Measurements from ENCODE around the gene DNMT3A. TPM values are rescaled to one million over a fixed set of nuclear protein-coding genes. Genes with fewer than 3 reads are reported as not detected.

DNMT3A gene
- total RNA-seq, 4 donors from 2014 or later, result 14.7 to 40.2 (median 18.3) TPM

GRCh38 chr2:25315316-25315680 lies 26.4 kb downstream of the DNMT3A start:
- H3K27me3 ChIP-seq, result no peaks in the 10 kb centered on the region
- peaks cover 0 to 67% (median 46%) of the 10 kb centered on the region in 3 donors for H3K4me1 ChIP-seq
- no peaks in the 10 kb centered on the region for H3K9me3 ChIP-seq
- no peak overlapping the region for H3K4me3 ChIP-seq
- ATAC-seq, result peak; percentile 10
- H3K36me3 ChIP-seq, result peaks cover 0 to 13% of the 10 kb centered on the region in 2 donors
- 40% methylated on average over 2 to 6 of the region's 11 CpGs for WGBS, 2 donors (ENCODE audit: low coverage in 1 of 2)
- TF ChIP-seq EP300 (IDR thresholded peaks at IDR 0.05) (no peak), CTCF (IDR thresholded peaks at IDR 0.05) (no peak), POLR2AphosphoS5 (IDR thresholded peaks at IDR 0.05) (no peak), POLR2A (IDR thresholded peaks at IDR 0.05) (no peak)
- H3K27ac ChIP-seq, result peak overlapping the region in 3 of 4 donors; percentile 76 to 83 (median 79)

GRCh38 chr2:25314514-25315315 lies 27.0 kb downstream of the DNMT3A start:
- Histone ChIP-seq H3K27me3 (no peaks in the 10 kb centered on the region), H3K36me3 (peaks cover 0 to 13% of the 10 kb centered on the region in 2 donors), H3K27ac (peak overlapping the region; percentile 1 to 83 (median 78)), H3K4me3 (no peak overlapping the region), H3K4me1 (peaks cover 0 to 73% (median 48%) of the 10 kb centered on the region in 3 donors), H3K9me3 (no peaks in the 10 kb centered on the region)
- no CpG with 5 or more reads among the region's 13 CpGs for WGBS, 2 donors (ENCODE audit: low coverage in 1 of 2)
- peak; percentile 66 for ATAC-seq
- TF ChIP-seq POLR2AphosphoS5 (IDR thresholded peaks at IDR 0.05) (peak; percentile 37), EP300 (IDR thresholded peaks at IDR 0.05) (no peak)

- Histone ChIP-seq H3K36me3 (peaks cover 0 to 14% of the 10 kb centered on the region in 2 donors), H3K27ac (peak overlapping the region; percentile 1 to 83 (median 78)), H3K4me3 (no peak overlapping the region), H3K27me3 (no peaks in the 10 kb centered on the region), H3K4me1 (peaks cover 0 to 81% (median 48%) of the 10 kb centered on the region in 3 donors), H3K9me3 (no peaks in the 10 kb centered on the region)
- TF ChIP-seq EP300 (IDR thresholded peaks at IDR 0.05), result no peak
- TF ChIP-seq POLR2A (IDR thresholded peaks at IDR 0.05), result no peak
- TF ChIP-seq CTCF (IDR thresholded peaks at IDR 0.05), result no peak
- no peak for TF ChIP-seq POLR2AphosphoS5 (IDR thresholded peaks at IDR 0.05)
- ATAC-seq, result no peak
- WGBS, 2 donors (ENCODE audit: low coverage in 1 of 2), result 35% methylated on average over 4 of the region's 27 CpGs
These were observed 27.8 kb downstream of the DNMT3A start for GRCh38 chr2:25313711-25314513.

DNA sequence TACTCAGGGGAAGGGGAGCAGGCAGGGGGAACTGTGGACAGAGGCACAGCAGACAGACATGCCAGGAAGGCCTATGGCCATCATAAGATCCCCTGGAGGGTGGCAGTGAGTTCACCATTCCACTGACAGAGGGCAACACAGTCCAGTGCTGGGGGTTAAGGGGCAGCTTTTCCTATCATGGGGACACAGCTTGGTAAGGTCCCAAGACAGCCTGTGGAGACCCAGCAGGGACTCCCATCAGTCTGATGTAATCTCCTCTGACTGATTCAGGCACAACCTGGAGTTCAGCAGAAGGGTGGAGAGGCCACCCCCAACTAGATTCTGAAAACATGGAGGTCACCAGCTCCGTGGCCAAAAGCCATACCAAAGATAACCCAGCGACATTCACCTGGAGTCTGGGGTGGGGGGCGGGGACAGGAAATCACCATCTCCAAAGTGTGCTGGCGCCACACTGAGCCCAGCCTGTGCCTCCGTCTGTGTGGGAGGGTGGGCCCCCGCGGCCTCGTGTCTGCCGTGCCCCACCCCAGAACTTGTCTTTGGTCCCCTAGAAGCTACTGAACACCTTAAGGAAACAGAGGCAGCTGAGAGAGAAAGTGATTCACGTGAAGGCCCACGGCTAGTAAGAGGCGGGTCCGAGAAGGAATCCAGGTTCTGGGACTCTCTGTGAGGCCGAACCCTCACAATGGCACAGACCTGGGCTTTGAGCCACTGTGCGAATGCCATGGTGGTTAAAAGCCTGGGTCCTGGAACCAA lies 28.6 kb downstream of the DNMT3A start:
- ATAC-seq, result no peak
- WGBS, 2 donors (ENCODE audit: low coverage in 1 of 2), result 60% methylated on average over 1 of the region's 15 CpGs; no CpG with 5 or more reads in 1 of the 2 donors
- H3K4me1 ChIP-seq, result peaks cover 0 to 89% (median 52%) of the 10 kb centered on the region in 3 donors
- peak overlapping the region in 3 of 4 donors; percentile 58 to 83 (median 76) for H3K27ac ChIP-seq
- H3K36me3 ChIP-seq, result peaks cover 0 to 22% of the 10 kb centered on the region in 2 donors
- no peaks in the 10 kb centered on the region for H3K9me3 ChIP-seq
- H3K27me3 ChIP-seq, result no peaks in the 10 kb centered on the region
- TF ChIP-seq EP300 (IDR thresholded peaks at IDR 0.05) (no peak), CTCF (IDR thresholded peaks at IDR 0.05) (no peak), POLR2AphosphoS5 (IDR thresholded peaks at IDR 0.05) (no peak), POLR2A (IDR thresholded peaks at IDR 0.05) (no peak)
- no peak overlapping the region for H3K4me3 ChIP-seq
